Melanocyte of skin (primary cell): ENCODE measurements around the gene CXorf66. TPM values are rescaled to one million over a fixed set of nuclear protein-coding genes. Genes with fewer than 3 reads are reported as not detected.

ENCODE experiments used
- small RNA-seq, 2 donors: library from RNA; depleted of rRNA; stranded (forward); fragments of <200 nt; gene quantifications; one replicate each; pipeline ENCODE3, GENCODE V24; 2012
- total RNA-seq, 2 donors: library from RNA; depleted of rRNA; stranded (reverse); fragments of >200 nt; gene quantifications; 2 replicates each; pipeline ENCODE4 v1.2.3, GENCODE V29; 2012

CXorf66 gene
- not detected for total RNA-seq

GRCh38 chrX:139965421-139965820, at the start of gene CXorf66:
Gene CXorf66, minus strand, starts transcription at chrX:139965521. Its CDS starts 25 bp downstream, at chrX:139965496.

GRCh38 chrX:139932901-139933796, 32.2 kb downstream of the CXorf66 start, which contains the start of gene ATP11C:
Gene ATP11C, minus strand, starts transcription at chrX:139933053. Its CDS starts 1,011 bp downstream, at chrX:139932042.

Small RNA genes within 50 kb of the gene (small RNA-seq; reads per million reads assigned to genes)
- 18.7 to 28.0 reads per million in 2 donors for gene MIR505
- 0 reads per million in 2 donors for gene RF00425

Other genes starting within 250 kb of the CXorf66 start
- gene ATP11C, start 32.5 kb downstream of the CXorf66 start, total RNA-seq = 10 to 100 TPM; 16.3 to 22.0 TPM